IgD-negative memory B cell (primary cell): Measurements from ENCODE around the gene LAIR2. TPM values are rescaled to one million over a fixed set of nuclear protein-coding genes. Genes with fewer than 3 reads are reported as not detected.
"Not testable (repeated sequence)": the region's sequence is repeated elsewhere in the genome, so short reads cannot be mapped to it uniquely, and the experiment has no call there.

Source experiments
- H3K27ac Mint-ChIP-seq, 3 donors: one replicate each; pipeline ENCODE4 v1.8.0; 2020 to 2022; ENCODE audit warnings: mild to moderate bottlenecking in 3 of 3, mixed read lengths in 3 of 3, moderate library complexity in 1 of 3
- H3K27me3 Mint-ChIP-seq: one replicate; pipeline ENCODE4 v1.8.0; 2021; ENCODE audit warnings: mixed read lengths
- H3K36me3 Mint-ChIP-seq: one replicate; pipeline ENCODE4 v1.8.0; 2020; ENCODE audit warnings: mild to moderate bottlenecking, mixed read lengths
- H3K4me1 Mint-ChIP-seq, 3 donors: one replicate each; pipeline ENCODE4 v1.8.0; 2020 to 2022; ENCODE audit warnings: mixed read lengths in 3 of 3, mild to moderate bottlenecking in 1 of 3
- H3K4me3 Mint-ChIP-seq, 4 donors: one replicate each; pipeline ENCODE4 v1.8.0; 2020 to 2022; ENCODE audit warnings: mild to moderate bottlenecking in 4 of 4, mixed read lengths in 4 of 4, moderate library complexity in 3 of 4
- H3K9me3 Mint-ChIP-seq, 3 donors: one replicate each; pipeline ENCODE4 v1.8.0; 2020 to 2021; ENCODE audit warnings: mixed read lengths in 3 of 3, mild to moderate bottlenecking in 1 of 3
- polyA plus RNA-seq: library from polyadenylated mRNA; unstranded; fragments of 300-500 nt; fragmentation: Illumina TruSeq; gene quantifications from one replicate; pipeline ENCODE4 v1.2.3, GENCODE V29; 2021

Gene LAIR2
- polyA plus RNA-seq, 1 donor from 2014 or later = 0.99 TPM

DNA sequence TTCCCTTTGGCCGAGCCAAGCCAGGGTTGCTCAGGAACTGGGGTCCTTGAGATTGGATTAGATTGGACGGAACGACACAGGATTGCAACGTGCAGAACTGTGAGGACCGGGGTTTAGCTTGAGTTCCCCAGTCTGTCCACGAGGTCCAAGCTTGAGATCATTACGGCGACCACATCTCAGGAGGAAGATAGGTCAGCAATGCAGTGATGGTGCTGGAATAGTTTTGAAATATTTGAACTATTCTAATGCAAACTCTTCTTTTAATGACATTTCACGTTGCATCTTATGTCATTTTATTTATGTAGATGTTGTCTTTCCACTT is 4.2 kb upstream of the LAIR2 start:
- not testable (repeated sequence) for H3K36me3 Mint-ChIP-seq, H3K27ac Mint-ChIP-seq, H3K4me3 Mint-ChIP-seq, H3K9me3 Mint-ChIP-seq, H3K4me1 Mint-ChIP-seq
- H3K27me3 Mint-ChIP-seq = peaks cover 42% of the 10 kb centered on the region

DNA sequence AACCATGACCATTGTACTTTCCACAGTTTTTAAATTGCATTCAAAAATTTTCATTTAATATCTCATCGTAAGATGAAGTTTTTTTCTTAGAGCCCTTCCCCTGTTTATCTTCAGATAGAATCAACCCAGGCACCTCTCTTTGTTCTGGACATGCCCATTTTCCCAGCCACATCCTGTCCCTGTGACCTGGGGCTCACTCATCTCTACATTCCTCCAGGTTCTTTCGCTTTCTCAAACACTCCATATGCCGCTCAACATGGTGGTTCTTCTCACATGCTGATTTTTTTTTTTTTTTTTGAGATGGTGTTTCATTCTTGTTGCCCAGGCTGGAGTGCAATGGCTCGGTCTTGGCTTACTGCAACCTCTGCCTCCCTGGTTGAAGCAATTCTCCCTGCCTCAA is 2.9 kb downstream of the LAIR2 start:
- not testable (repeated sequence) for H3K27ac Mint-ChIP-seq

DNA sequence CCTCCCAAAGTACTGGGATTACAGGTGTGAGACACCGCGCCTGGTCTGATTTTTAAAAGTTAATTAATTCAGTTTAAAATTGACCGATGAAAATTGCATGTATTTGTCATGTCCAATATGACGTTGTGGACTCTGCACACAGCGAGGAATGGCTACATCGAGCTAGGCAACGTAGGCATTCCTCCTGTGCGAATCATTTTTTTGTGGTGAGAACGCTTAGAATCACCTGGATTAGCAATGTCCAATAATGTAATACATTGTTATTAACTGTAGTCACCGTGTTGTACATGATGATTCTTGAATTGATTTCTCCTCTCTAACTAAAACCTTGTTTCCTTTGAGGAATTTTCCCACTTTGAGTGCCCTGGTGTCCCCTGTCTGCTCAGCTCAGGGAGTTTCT is 3.4 kb downstream of the LAIR2 start:
- no peak overlapping the region for H3K4me3 Mint-ChIP-seq
- peaks cover 2 to 5% (median 3%) of the 10 kb centered on the region in 3 donors for H3K9me3 Mint-ChIP-seq
- peaks cover 34% of the 10 kb centered on the region for H3K27me3 Mint-ChIP-seq
- peaks cover 9 to 17% (median 16%) of the 10 kb centered on the region in 3 donors for H3K4me1 Mint-ChIP-seq
- no peaks in the 10 kb centered on the region for H3K36me3 Mint-ChIP-seq
- no peak overlapping the region for H3K27ac Mint-ChIP-seq

More for the DNA sequence above, 2.9 kb downstream of the LAIR2 start:
- peaks cover 9 to 17% (median 16%) of the 10 kb centered on the region in 3 donors for H3K4me1 Mint-ChIP-seq
- not testable (repeated sequence) for H3K36me3 Mint-ChIP-seq, H3K9me3 Mint-ChIP-seq, H3K4me3 Mint-ChIP-seq
- peaks cover 34% of the 10 kb centered on the region for H3K27me3 Mint-ChIP-seq

DNA sequence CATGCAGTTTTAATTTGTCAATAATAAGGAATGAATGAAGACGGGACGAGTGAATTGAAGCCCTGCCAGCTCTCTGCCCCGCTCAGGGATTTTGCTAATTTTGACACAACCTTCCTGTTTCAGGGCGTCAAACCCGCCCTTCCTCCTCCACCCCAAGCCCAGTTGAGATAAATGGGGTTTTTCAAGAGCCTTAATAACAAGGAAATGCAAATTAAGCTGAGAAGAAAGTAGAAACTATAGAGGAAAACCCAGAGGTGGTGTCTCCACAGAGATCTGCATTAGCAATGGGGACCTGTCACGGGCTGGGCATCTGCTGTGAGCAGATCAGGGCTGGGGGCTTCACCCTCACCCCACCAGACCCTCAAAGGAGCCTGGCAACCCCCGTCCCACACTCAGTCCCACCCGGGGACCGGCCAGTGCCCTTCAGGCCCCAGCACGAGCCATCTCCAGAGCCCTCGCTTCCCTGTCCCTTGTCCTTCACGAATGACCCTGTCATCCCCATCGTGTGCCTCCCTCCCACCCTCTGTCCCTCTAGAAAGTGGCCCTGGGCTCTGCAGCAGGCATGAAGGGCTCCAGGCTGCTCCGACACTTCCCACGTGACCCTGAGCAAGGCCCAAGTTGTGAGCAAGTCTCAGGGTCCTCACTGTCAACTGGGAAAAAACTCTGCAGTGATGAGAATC is 4.5 kb downstream of the LAIR2 start:
- peak overlapping the region in 1 of 3 donors; percentile 0 for H3K27ac Mint-ChIP-seq
- H3K27me3 Mint-ChIP-seq = peaks cover 35% of the 10 kb centered on the region
- H3K4me1 Mint-ChIP-seq = peaks cover 9 to 17% (median 16%) of the 10 kb centered on the region in 3 donors
- H3K4me3 Mint-ChIP-seq = peak overlapping the region in 3 of 4 donors; percentile 29 to 70 (median 60)
- not testable (repeated sequence) for H3K36me3 Mint-ChIP-seq, H3K9me3 Mint-ChIP-seq

DNA sequence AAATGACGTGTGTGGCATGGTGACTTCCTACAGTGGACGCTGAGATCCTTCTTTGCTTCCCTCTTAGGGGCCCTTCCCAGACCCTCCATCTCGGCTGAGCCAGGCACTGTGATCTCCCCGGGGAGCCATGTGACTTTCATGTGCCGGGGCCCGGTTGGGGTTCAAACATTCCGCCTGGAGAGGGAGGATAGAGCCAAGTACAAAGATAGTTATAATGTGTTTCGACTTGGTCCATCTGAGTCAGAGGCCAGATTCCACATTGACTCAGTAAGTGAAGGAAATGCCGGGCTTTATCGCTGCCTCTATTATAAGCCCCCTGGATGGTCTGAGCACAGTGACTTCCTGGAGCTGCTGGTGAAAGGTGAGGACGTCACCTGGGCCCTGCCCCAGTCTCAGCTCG is 5.2 kb downstream of the LAIR2 start:
- Mint-ChIP-seq H3K4me1 (peaks cover 9 to 17% (median 16%) of the 10 kb centered on the region in 3 donors), H3K27me3 (peaks cover 42% of the 10 kb centered on the region), H3K36me3 (no peaks in the 10 kb centered on the region), H3K4me3 (peak overlapping the region in 2 of 4 donors; percentile 60 to 65), H3K9me3 (peaks cover 2 to 3% (median 3%) of the 10 kb centered on the region in 3 donors), H3K27ac (no peak overlapping the region)

DNA sequence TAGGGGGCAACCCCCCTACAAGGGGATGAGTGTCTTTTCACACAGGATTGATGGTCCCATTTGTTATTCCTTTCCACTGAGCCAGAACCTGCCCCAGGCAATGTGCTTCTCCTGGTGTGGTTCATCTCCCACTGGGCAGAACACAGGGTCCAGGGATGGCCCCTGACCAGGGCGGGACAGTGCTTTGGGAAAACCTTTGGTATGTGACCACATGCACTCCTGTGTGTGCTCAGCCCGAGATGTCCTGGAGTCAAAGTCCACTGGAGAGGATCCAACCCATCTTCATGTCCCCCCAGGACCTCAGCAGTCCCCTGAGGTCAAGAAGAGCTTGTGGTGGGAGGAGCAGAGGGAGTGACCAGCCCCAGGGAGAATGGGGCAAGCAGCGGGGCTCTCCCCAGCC is 5.9 kb downstream of the LAIR2 start:
- not testable (repeated sequence) for H3K9me3 Mint-ChIP-seq, H3K27ac Mint-ChIP-seq, H3K4me3 Mint-ChIP-seq, H3K36me3 Mint-ChIP-seq
- H3K27me3 Mint-ChIP-seq = peaks cover 44% of the 10 kb centered on the region
- peaks cover 9 to 17% (median 16%) of the 10 kb centered on the region in 3 donors for H3K4me1 Mint-ChIP-seq

DNA sequence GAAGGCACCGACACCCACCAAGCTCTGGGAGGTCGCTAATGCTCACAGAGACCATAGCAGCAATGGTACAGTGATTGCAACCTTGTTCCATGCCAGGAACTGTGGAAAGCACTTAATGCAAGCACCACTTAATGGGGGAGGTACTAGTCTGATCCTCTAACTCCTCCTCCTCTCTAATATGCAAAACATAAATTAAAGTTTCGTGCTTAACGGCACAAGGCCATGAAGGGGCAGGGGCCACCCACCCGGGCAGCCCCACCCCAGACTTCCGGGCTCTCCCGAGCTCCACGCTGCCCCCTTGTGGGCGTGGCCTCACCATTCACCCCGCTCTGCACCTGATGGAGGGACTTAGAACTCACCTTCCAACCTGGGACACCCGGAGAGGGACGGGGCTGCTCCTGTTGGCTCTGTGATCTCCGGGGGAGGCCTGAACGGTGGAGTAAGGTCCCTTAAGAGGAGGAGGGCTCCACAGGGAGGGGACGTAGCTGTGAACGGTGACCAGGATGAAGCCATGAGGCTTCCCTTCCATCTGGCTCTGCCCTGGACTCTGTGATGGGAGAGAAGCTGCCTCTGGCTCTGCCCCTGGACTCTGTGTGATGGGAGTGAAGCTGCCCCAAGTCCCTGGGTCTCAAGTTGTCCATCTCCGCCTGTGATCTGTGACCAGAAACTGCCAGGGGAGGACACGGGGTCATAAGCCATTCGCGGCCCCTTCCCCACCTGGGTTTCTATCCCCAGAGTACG is 6.7 kb downstream of the LAIR2 start:
- not testable (repeated sequence) for H3K36me3 Mint-ChIP-seq, H3K27ac Mint-ChIP-seq, H3K9me3 Mint-ChIP-seq
- H3K4me1 Mint-ChIP-seq = peaks cover 9 to 17% (median 16%) of the 10 kb centered on the region in 3 donors
- H3K4me3 Mint-ChIP-seq = peak overlapping the region in 1 of 4 donors; percentile 45
- H3K27me3 Mint-ChIP-seq = peaks cover 46% of the 10 kb centered on the region

DNA sequence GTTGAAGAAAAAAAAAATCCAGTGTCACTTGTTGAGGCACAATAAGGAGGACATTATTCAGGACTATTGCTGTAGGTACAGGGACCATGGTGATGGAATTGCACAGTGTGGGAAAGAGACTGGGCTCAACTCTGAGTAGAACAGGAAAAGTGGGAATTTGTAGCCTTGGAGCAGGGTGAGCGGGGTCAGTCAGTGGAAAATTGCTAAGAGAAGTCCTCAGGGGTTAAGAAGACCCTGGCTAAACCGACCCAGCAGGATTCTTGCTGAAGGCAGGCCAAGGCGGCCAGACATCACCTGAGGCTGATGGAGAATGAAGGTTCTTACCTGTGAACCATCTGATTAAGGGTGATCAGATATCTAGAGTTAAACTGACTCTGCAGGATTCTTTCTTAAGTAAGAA is 12.5 kb downstream of the LAIR2 start:
- Mint-ChIP-seq H3K27me3 (peaks cover 49% of the 10 kb centered on the region), H3K36me3 (no peaks in the 10 kb centered on the region), H3K4me1 (peaks cover 3 to 12% (median 9%) of the 10 kb centered on the region in 3 donors), H3K27ac (no peak overlapping the region), H3K9me3 (peaks cover 4 to 8% (median 4%) of the 10 kb centered on the region in 3 donors), H3K4me3 (no peak overlapping the region)

DNA sequence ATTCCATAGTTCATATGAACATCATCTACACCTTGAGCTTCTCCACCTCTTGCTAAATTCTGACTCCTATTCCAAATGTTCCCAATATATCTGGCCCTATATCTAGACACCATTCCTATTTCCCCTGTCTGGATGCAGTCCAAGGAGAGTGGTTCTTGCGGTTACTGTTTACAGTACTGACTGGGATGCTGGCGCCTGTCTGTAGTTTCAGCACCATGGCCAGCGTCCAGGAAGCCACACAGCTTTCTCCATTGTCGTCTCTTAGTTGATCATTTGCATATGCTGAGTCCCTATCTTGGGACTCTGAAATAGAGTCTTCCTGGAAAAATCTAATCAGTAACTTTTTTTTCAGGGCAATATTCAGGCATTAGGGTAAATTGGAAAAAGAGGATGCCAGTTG is 14.9 kb downstream of the LAIR2 start:
- Mint-ChIP-seq H3K4me3 (no peak overlapping the region), H3K9me3 (peaks cover 4 to 8% (median 4%) of the 10 kb centered on the region in 3 donors), H3K4me1 (peaks cover 17 to 31% (median 19%) of the 10 kb centered on the region in 3 donors), H3K36me3 (no peaks in the 10 kb centered on the region), H3K27me3 (peaks cover 57% of the 10 kb centered on the region), H3K27ac (no peak overlapping the region)

DNA sequence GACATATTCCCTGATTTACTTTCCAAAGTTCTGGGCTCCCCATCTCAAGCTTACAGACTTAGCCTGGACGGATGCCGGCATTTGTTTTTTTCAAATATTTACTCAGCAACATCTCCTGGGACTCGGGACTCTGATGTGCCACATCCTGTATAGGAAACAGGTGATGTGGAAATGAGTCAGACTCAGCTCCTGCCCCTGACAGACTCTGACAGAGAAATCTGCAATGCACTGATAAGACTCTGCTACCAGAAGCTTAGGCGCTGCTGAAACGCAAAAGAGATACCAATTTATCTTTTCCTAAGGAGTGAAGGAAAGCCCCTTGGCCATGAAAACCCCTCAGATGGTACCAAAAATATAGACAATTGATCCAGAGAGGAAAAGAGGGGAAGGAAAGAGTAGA is 16.2 kb downstream of the LAIR2 start:
- peaks cover 17 to 34% (median 23%) of the 10 kb centered on the region in 3 donors for H3K4me1 Mint-ChIP-seq
- no peak overlapping the region for H3K27ac Mint-ChIP-seq
- H3K9me3 Mint-ChIP-seq = peaks cover 4 to 8% (median 4%) of the 10 kb centered on the region in 3 donors
- no peaks in the 10 kb centered on the region for H3K36me3 Mint-ChIP-seq
- H3K4me3 Mint-ChIP-seq = no peak overlapping the region
- peaks cover 46% of the 10 kb centered on the region for H3K27me3 Mint-ChIP-seq

DNA sequence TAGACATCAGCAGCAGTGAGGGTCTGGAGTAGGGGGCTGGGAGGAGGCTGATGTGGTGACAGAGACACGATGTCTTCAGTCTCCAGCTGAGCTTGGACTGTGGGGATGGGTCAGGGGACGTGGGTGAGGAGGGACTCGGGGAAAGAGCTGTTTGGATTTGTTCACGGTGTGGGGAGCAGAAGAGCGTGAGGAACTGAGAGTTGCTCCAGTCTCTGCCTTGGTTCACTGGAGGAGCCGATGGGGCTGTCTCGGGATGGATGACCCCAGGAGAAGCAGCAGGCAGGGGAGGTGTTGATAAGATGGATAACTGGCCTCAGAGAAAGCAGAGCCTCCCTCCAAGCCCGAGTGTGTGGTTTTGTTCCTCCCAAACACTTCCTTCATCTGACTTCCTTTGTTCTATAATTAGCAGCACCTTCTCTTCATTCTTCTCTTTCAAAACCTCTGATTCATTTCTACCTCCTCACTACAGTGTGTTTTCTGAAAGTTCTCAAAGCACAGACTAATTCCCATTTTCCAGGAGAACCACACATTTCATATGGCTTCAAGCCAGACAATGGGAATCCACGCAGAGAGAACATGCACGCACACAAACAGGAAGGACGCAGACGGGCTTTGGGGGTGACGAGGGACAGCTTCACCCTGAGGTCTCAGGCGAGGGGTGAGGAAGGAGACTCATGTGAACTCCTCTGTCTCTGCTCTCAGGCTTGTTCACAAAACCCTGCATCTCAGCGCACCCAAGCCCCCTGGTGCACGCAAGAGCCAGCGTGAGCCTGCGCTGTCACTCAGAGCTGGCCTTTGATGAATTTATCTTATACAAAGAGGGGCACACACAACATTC is 18.6 kb downstream of the LAIR2 start:
- Mint-ChIP-seq H3K9me3 (peaks cover 4 to 8% (median 4%) of the 10 kb centered on the region in 3 donors), H3K27ac (peak overlapping the region in 1 of 3 donors; percentile 55), H3K4me3 (peak overlapping the region in 3 of 4 donors; percentile 3 to 87 (median 76)), H3K4me1 (peaks cover 17 to 34% (median 23%) of the 10 kb centered on the region in 3 donors), H3K36me3 (peaks cover 2% of the 10 kb centered on the region), H3K27me3 (peaks cover 32% of the 10 kb centered on the region)

DNA sequence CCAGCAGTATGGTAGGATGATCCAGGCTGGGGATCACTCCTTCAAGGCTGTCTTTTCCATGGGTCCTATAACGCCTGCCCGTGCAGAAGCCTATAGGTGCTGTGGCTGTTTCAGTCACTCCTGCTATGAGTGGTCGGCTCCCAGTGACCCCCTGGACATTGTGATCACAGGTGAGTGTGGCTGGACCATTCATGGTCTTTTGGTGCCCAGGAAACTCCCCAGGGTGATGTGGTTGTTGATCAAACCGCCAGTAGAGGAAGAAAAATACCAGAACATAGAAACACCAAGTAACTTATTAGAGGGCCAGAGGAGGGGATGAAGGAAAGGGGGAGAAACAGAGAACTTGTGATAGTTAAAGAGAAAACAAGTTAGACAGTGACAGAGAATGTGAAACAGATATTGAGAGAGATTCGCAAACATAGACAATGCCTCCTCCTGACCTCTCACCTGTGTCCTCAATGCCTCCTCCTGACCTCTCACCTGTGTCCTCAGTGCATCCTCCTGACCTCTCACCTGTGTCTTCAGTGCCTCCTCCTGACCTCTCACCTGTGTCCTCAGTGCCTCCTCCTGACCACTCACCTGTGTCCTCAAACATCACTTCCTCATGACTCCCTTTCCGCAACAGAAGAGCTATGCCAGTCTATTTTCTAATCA is 19.4 kb downstream of the LAIR2 start:
- Mint-ChIP-seq H3K4me3 (peak overlapping the region in 2 of 4 donors; percentile 57 to 76), H3K36me3 (peaks cover 2% of the 10 kb centered on the region), H3K27me3 (peaks cover 32% of the 10 kb centered on the region), H3K4me1 (peaks cover 17 to 34% (median 23%) of the 10 kb centered on the region in 3 donors), H3K27ac (no peak overlapping the region), H3K9me3 (peaks cover 4 to 8% (median 5%) of the 10 kb centered on the region in 3 donors)

DNA sequence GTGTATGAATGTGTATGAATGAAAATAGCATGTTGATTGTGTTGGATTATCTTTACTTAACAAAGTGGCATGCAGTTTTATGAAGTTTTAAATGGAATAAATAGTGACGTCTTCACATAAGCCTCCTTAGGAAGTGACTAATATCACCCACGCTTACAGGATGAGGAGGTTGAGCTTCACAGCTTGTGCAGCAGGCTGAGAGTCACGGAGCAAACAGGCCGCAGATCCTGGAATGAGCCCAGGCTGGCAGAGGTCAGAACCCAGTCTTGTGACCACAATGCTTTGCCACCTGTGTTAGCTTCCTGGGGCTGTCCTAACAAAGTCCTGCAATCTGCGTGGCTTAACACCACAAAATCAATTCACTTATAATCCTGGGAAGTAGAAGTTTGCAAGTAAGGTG is 20.8 kb downstream of the LAIR2 start:
- peaks cover 30% of the 10 kb centered on the region for H3K27me3 Mint-ChIP-seq
- no peak overlapping the region for H3K27ac Mint-ChIP-seq
- peaks cover 5% of the 10 kb centered on the region for H3K36me3 Mint-ChIP-seq
- H3K4me3 Mint-ChIP-seq = no peak overlapping the region
- H3K4me1 Mint-ChIP-seq = peaks cover 14 to 30% (median 20%) of the 10 kb centered on the region in 3 donors
- peaks cover 0 to 6% (median 4%) of the 10 kb centered on the region in 3 donors for H3K9me3 Mint-ChIP-seq

DNA sequence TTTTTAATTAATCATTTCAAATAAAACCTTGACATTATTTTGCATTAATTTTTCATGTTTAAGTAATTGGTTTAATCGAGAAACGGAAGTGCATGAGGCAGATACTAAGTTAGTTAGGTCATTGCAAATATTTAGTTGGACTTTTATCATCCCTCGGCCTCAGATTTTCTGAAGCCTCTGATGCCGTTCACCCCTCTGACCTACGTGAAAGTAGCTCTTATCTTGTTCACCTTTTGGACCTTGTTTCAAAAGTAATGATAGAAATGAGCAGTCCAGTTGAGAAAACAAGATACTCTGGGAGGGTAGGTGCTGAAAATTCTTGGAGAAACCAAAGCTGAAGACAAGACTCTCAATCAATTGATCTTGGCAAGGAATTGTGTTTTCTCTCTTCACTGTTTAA is 23.0 kb downstream of the LAIR2 start:
- Mint-ChIP-seq H3K4me3 (no peak overlapping the region), H3K27me3 (peaks cover 22% of the 10 kb centered on the region)

More for the DNA sequence above, 23.0 kb downstream of the LAIR2 start:
- H3K36me3 Mint-ChIP-seq = peaks cover 5% of the 10 kb centered on the region
- H3K9me3 Mint-ChIP-seq = peaks cover 0 to 10% (median 4%) of the 10 kb centered on the region in 3 donors
- peaks cover 17 to 27% (median 22%) of the 10 kb centered on the region in 3 donors for H3K4me1 Mint-ChIP-seq
- H3K27ac Mint-ChIP-seq = no peak overlapping the region
